Stimulated activated naive CD4-positive, alpha-beta T cell (primary cell): Measurements from ENCODE around the gene ZDHHC19.
"Not testable (repeated sequence)": the region's sequence is repeated elsewhere in the genome, so short reads cannot be mapped to it uniquely, and the experiment has no call there.

Experiments
- DNase-seq, 6 experiments: peaks; one replicate each; lab custom pipeline; 2025; lab: John Stamatoyannopoulos, UW

ZDHHC19 gene

DNA sequence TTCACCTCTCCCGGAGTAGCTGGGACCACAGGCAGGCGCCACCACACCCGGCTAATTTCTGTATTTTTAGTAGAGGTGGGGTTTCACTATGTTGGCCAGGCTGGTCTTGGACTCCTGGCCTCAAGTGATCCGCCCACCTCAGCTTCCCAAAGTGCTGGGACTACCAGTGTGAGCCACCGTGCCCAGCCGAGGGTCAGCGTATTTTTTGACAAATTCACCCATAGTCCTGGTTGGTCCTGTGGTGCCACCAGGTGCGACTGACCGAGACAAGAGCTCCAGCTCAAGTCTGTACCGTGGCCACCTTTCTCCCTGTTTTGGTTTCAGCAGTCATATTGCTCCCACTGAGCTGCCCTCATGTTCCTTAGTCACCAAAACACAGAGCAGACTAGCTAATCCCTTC, 13.9 kb upstream of the ZDHHC19 start:
- DNase-seq = no peak

DNA sequence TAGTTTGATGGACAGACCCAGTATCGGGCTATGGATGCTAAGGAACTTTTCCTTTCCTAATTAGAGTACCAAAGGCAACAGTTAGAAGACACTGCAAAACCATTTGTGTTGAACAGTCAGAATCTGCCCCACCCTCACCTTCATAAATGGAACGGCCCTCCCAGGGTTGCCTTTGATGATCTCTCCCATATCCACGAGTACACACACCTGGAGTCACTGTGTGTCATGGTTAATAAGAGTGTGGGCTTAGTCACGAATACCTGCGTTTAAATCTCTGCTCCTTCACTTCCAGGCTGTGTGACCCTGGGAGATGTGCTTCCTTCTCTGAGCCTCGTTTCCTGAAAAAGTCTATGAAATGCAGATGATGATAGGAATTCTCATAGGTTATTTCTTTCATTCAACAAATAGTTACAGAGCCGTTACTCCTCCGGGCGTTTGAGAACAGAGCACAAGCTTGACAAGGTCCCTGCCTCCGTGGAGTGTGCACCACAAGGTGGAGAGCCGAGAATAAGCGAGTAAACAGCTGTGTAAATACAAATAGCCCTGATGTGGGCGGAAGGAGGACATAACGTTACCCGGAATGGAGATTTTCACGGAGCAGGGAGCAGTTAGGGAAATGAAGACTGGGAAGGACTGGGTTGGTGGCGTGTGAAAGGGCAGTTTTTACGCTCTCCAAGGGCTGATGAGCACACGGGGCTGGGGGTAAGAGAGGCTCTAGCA, 11.8 kb upstream of the ZDHHC19 start:
- no peak for DNase-seq

DNA sequence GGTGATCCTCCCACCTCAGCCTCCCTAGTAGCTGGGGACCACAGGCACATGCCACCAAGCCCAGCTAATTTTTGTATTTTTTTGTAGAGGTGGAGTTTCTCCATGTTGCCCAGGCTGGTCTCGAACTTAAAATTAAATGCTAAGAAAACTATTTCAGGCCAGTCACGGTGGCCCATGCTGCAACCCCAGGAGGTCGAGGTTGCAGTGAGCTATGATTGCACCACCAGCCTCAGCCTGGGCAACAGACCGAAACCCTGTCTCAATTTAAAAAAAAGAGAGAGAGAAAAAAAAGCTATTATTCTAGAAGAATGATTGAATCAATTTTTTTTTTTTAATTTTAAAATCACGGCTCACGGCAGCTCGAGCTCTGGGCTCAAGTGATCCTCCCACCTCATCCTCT, 9.8 kb upstream of the ZDHHC19 start:
- no peak for DNase-seq

DNA sequence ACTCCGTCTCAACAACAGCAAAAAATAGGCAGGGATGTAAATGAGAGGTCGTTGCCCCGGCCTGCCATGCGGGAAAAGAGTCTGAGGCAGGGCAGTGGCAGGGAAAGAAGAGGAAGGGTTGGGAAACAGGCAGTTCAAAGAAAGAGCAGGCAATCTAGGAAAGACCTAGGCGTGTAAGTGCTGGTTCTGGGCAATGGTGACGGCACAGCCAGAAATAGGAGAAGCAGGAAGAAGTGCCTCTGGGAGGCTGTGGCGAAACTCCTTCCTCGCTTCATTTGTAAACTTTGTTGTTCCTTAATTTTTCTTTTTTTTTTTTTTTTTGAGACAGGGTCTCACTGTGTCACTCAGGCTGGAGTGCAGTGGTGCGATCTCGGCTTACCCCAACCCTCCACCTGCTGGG, 9.4 kb upstream of the ZDHHC19 start:
- DNase-seq = no peak

DNA sequence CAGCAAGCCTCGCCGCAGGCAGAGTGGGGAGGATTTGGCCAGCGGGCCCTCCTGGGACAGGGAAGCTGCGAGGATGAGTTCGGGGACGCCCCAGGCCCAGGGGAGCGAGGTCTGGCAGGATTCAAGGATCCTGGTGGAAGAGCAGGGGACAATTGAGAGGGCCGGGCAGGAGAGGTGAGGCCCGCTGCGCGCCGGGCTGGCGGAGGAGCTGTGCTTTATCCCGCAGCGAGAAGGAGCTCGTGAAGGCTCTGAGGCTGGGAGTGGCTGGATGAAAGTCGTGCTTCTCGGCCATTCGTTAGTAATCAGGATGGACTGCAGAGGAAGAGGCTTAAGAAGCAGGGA, 8.7 kb upstream of the ZDHHC19 start:
- DNase-seq = no peak

DNA sequence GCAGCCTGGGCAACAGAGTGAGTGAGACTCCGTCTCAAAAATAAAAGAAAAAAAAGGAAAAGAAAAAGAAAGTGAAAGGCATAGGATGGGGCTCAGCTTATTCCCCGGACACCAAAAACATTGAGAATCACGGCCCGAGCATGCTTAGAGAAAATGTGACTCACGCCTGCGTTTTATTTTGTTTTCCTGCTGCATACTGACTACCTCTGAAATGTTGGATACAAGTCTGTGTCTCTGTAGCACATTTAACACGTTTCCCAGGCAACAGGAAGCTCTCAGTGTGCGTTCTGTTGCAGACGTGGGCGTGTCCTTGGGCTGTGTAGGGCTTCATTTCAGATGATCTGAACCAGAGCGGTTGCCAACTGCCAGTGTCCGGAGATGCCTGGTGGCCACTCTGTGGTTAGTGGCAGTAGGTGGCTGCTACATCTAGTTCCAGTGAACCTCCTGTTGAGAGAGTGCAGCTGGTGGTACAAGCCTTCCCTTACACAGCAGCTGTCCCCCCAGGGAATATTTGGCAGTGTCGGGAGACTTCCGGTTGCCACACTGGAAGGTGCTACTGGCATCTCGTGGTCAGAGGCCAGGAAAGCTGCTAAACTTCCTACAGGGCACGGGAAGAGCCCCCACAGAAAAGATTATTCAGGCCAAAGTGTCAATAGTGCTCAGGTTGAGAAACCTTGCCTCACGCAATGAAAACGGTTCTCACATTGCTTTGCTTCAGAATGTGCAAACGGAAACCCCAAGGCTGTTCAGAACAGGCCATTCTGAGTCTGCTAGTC, 8.2 kb upstream of the ZDHHC19 start:
- DNase-seq = peak; percentile 43 to 80 (median 58)

DNA sequence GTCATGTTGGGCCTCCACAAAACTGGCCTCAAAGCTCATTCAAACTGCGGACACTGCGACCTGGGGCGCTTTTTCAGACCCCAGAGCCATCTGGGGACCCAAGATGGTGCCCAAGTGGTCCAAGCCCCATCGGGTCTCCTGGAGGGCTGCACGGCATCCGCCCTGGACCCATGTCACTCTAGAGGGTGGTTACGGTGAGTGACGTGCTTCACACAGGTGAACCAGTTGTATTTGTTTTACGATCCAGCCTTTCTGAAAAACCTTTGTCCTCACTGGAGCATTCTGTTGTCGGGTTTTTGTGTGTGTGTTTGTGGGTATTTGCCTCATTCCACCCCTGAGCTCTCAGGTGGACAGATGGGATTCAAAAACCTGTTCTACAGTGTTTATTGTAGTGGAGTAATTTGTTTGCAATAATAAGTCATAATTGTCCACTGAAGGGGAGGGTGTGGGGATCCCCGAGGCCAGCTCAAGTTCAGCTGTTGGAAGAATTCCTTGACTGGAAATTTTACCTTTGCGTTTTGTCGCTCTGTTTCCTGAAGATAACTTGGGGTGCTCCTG, 7.0 kb upstream of the ZDHHC19 start:
- no peak for DNase-seq

DNA sequence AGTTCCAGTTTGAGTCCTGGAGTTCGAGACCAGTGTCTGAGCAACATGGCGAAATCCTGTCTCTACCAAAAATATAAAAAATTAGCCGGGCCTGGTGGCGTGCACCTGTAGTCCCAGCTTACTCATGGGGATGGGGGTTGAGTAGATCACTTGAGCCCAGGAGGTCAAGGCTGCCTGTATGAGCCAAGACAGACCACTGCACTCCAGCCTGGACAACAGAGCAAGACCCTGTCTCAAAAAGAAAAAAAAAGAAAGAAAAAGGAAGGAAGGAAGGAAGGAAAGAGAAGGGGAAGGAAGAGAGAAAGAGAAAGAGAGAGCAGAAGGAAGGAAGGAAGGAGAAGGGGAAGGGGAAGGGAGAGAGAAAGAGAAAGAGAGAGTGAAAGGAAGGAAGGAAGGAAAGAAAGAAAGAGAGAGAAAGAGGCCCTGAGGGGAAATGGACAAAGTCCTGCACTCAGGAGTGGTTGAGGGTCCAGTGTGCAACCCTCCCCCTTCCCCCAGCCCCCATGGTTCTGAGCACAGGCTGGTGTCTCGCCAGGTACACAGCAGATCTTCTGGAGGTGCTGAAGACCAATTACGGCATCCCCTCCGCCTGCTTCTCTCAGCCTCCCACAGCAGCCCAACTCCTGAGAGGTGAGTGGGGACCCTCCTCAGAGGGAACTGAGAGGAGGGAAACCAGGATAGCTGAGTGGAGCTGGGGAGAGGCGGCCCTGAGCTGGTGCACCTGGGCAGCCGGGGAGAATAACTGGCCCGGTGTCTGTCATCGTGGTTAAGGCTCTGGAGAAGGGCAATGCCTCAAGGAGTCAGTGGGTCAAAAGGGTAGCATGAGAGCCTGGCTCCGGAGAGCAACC, 6.3 kb upstream of the ZDHHC19 start:
- DNase-seq = no peak

DNA sequence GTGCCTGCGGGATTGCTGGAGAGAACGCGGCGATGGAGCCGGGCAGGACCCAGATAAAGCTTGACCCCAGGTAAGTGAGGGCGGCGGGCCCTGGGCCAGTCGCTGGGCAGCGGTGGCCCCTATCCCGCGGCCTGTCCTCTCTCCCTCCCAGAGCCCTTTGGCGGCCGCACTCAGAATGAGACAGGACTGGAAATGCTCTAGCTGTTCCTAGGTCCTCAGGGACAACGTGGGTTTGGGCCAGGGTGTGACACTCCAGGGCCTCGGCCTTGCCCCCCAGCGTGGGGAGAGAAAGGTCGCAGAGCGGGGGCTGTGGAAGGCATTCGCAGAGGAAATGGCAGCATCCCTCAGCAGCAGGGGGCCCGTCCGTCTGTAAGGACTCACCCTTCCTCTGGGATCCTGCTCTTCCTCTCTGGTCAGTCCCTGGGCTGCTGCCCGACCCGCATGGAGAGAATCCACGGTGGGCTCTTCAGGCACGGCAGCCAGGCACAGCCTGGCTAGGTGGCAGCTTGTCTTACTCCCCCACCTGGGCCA, 5.5 kb upstream of the ZDHHC19 start:
- no peak for DNase-seq

DNA sequence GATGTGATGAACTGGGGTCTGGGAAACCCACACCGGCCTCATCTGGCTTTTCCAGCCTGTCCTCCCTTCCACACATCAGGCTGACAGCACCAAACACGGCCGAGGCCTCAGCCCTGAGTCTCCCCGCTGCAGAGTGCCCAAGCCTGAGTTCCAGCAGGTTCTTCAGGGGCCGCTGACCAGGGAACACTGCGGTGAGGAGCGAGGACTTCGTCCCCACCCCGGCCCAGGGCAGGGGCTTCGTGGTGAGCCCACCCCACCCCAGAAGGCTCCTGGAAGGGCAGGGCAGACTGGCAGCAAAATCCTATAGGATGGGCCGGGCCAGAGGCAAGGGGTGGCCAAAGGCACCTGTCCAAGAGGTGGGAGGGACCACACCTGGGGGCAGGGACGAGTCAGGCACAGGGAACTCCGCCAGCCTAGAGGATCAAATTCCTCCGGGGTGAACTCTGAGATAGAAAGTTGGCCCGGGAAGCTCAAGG, 4.9 kb upstream of the ZDHHC19 start, which contains the start of gene SLC51A:
Gene SLC51A, plus strand, starts transcription at position 446 of the 476 bp plus-strand sequence. CDS start 179 bp downstream, outside the sequence.
- no peak for DNase-seq

DNA sequence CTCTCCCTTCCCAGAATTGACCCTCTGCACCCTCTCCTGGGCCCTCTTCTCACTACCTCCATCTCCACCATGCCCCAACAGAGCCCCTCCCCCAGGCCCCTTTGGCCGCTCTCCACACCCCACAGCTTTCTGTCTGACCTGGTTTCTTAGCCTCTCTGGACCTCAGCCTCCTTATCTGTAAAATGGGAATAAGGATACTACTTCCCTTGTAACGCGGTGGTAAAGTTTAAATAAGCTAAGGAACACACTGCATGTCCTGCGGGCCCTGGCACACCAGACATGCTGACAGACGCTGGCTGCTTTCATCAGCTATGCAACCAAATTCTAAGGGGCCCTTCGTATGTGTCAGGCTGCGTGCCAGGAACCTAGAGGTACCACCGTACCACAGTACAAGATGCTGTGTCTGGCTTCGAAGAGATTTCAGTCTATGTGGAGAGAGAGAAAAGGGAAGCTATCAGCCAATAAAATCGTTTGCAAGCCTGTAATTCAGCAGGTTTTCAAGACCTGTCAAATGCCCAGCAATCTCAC, 4.4 kb upstream of the ZDHHC19 start:
- DNase-seq = no peak

DNA sequence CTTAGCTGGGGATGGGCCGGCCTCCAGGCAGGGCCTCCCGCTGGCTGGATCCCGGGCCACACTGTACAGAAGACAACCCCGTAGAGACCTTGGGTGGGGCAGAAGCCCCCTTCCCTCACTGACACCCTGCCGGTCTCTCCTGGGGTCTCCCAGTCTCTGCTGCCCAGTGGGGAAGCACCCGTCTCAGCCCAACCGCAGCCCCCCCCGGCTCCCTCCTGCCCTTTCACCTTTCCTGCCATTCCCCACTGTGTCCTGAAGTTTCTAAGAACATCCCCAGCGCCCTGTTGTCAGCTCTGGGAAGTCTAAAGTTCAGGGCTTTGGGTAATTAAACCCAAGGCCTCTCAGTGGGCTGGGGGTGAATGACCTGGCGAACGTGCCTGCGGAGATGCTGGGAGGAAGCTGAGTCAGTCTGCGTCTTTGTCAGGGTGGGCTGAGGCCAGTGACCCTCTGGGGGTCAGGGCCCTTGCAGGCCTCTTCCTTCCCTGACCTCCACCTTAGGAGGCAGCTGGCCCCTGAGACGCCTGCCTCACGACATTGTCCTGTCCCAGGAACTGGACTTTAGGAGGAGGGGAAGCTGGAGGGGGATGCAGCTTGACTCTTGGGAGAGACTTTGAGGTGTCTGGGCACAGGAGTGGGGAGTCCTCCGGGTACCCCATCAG, 3.7 kb upstream of the ZDHHC19 start:
- no peak for DNase-seq

DNA sequence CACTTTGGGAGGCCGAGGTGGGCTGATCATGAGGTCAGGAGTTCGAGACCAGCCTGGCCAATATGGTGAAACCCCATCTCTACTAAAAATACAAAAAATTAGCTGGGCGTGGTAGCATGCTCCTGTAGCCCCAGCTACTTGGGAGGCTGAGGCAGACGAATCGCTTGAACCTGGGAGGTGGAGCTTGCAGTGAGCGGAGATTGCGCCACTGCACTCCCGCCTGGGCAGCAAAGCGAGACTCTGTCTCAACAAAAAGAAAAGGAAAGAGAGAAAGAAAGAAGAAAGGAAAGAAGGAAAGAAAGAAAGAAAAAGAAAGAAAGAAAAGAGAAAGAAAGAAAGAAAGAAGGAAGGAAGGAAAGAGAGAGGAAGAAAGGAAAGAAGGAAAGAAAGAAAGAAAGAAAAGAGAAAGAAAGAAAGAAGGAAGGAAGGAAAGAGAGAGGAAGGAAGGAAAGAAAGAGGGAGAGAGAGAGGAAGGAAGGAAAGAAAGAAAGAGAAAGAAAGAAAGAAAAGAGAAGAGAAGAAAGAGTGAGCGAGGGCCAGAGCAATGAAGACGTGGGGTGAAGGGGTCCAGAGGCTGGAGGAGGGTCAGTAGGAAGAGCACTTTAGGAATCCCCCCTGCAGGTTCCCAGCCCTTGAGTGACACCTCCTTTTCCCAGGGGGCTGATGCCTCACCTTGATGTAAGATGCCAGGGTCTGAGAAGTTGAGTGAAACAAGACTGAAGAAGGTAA, 1.1 kb downstream of the ZDHHC19 start:
- not testable (repeated sequence) for DNase-seq

DNA sequence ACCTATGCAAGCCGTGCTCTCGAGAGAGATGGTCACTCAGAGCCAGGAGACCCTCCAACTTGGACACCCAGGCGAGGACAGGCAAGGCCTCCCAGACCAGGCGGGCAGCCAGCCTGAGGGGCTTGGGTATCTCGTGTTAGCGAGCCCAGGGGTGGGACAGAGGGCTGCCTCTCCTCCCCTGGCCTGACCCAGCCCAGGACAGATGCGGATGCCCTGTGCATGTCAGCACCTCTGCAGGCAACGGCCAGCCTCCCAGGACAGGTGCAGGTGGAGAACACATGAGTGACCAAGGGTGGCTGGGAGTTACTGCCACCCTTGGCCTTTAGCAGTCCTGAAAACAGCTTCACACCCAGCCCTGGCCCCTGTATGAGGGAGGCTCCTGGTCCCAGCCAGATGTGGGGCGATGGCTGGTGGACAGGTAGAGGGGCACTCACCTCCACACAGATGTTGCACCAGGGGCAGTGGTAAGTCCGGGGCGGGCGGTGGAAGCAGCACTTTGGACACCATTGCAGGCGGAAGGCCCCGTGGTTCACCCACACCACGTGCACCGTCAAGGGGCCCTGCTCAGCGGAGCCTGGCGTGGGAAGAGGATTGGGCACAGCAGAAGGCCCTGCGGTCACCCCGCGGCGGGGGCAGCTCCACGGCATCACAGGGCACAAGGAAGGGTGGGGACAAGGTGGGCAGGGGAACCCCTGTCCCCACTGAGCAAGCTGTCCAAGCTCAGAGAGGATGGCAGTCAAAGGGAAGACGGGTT, 2.1 kb downstream of the ZDHHC19 start:
- DNase-seq = no peak

DNA sequence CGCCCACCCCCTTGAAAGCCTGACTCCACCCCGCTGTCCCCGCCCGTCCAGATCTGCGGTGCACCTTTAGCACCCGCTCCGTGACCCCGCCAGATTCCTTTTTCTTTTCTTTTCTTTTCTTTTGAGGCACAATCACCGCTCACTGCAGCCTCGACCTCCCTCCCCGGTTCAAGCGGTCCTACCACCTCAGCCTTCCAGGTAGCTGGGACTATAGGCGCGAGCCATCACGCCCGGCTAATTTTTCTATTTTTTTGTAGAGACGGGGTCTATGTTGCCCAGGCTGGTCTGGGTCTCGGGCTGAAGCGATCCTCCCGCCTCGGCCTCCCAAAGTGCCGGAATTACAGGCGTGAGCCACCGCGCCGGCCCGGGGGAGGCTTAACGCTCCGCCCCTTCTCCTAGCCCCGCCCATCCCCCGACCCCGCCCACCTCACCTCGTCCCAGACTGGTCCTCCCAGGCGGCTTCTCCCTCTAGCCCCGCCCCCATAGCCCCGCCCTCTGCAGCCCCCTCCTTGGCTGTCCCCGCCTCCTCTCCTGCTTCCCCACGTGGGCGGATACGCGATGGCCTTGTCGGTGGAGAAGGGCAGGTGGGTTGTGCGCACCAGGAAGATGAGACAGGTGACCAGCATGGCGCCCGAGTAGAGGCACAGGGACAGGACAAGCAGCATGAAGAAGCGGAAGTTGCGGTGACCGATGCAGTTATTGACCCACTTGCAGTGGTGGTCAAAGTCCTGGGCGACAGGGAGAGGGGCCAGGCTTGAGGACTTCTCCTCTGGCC, 3.2 kb downstream of the ZDHHC19 start:
- DNase-seq = peak; percentile 12 to 70 (median 54)

DNA sequence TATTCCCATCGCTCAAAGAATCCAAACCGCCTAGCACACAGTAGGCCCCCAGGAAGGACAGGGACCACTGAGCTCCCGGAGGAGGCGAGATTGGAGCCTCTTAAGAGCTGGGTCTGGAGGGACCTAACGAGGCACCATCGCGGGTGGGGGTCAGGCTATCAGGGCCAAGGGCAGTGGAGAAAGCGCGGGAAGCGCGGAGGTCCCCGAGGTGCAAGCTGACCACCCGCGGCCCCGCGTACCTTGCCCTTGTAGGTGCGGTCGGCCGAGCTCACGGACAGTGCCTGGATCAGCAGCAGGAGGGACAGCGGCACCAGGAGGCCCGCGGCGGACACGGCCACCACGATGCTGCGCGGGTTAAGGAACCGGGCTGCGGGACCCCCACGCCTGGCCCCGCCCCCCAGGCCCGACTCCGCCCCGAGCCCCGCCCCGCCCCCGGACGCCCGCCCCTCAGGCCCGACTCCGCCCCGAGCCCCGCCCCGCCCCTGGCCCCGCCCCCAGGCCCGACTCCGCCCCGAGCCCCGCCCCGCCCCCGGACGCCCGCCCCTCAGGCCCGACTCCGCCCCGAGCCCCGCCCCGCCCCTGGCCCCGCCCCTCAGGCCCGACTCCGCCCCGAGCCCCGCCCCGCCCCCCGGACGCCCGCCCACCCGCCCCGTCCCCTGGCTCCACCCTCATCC, 3.9 kb downstream of the ZDHHC19 start:
- DNase-seq = peak in 4 of 6 experiments; percentile 32 to 70 (median 50)

DNA sequence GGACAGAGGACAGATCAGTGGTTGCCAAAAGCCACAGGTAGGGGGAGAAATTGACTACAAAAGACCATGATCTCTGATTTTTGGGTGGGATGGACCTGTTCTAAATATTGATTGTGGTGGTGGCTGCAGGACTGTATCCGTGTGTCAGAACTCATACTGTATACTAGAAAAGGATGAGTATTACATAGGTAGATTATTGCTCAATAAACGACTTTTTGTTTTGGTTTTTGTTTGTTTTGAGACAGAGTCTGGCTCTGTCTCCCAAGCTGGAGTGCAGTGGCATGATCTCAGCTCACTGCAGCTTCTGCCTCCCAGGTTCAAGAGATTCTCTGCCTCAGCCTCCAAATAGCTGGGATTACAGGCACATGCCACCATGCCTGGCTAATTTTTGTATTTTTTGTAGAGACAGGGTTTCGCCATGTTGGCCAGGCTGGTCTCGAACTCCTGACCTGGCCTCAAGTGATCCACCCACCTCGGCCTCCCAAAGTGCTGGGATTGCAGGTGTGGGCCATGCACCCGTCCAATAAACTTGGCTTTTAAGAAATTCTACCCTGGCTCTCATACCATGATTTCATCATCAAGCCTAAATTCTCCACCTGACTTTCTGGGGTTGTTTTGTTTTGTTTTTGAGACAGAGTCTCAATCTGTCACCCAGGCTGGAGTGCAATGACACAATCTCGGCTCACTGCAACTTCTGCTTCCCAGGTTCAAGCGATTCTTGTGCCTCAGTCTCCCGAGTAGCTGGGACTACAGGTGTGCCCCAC, 5.6 kb downstream of the ZDHHC19 start:
- DNase-seq = not testable (repeated sequence)
